ENCODE measurements around the gene ABTB2.

The ABTB2 gene

GRCh38 chr11:34323601-34324000 lies 34.2 kb downstream of the ABTB2 start:
- TF ChIP-seq CTCF (IDR thresholded peaks at IDR 0.05): no peak

GRCh38 chr11:34318111-34319037 lies 39.4 kb downstream of the ABTB2 start:
- TF ChIP-seq CTCF (IDR thresholded peaks at IDR 0.05): no peak

GRCh38 chr11:34317666-34318065 lies 40.1 kb downstream of the ABTB2 start:
- TF ChIP-seq CTCF (IDR thresholded peaks at IDR 0.05): no peak

GRCh38 chr11:34317036-34317360 lies 40.8 kb downstream of the ABTB2 start:
- no peak for TF ChIP-seq CTCF (IDR thresholded peaks at IDR 0.05)

GRCh38 chr11:34316347-34317035 lies 41.3 kb downstream of the ABTB2 start:
- TF ChIP-seq CTCF (IDR thresholded peaks at IDR 0.05): no peak

GRCh38 chr11:34315394-34315793 lies 42.4 kb downstream of the ABTB2 start:
- TF ChIP-seq CTCF (IDR thresholded peaks at IDR 0.05): no peak

- no peak for TF ChIP-seq CTCF (IDR thresholded peaks at IDR 0.05)
These were observed 42.9 kb downstream of the ABTB2 start for GRCh38 chr11:34314936-34315335.
